ENCODE data around the gene FBXW10.
"Not testable (repeated sequence)": the region's sequence is repeated elsewhere in the genome, so short reads cannot be mapped to it uniquely, and the experiment has no call there.

Gene FBXW10

DNA sequence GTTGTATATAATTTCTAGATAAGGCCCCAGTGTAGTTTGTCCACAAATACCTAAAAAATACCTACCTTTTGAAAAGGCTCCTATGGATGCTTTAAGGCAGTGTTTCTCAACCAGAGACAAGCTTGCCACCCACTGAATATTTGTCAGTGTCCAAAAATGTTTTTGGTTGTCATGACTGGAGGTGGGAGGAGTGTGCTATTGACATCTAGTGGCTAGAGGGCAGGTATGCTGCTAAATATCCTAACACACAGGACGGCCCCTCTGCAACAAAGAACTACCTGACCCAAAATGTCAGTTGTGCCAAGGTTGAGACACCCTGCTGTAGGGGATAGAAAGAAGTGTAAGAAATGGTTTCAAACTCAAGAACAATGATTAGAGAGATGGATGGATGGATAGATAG, 47.5 kb downstream of the FBXW10 start:
- DNase-seq (ENCODE audit: low read depth), result not testable (repeated sequence)

GRCh38 chr17:18794841-18795240, 51.0 kb downstream of the FBXW10 start:
- not testable (repeated sequence) for H3K4me3 ChIP-seq (ENCODE audit: low read length); DNase-seq (ENCODE audit: low read depth)

More for the DNA sequence above, 47.5 kb downstream of the FBXW10 start:
- H3K4me3 ChIP-seq (ENCODE audit: low read length), result not testable (repeated sequence)
- peak; percentile 31 for TF ChIP-seq CTCF (IDR thresholded peaks at IDR 0.05; ENCODE audit: insufficient read depth, low read depth, low read length, missing control alignments)

GRCh38 chr17:18796887-18797286, 53.0 kb downstream of the FBXW10 start:
- DNase-seq (ENCODE audit: low read depth); H3K4me3 ChIP-seq (ENCODE audit: low read length): not testable (repeated sequence)

GRCh38 chr17:18803458-18804245, 59.8 kb downstream of the FBXW10 start:
- not testable (repeated sequence) for DNase-seq (ENCODE audit: low read depth); H3K4me3 ChIP-seq (ENCODE audit: low read length)

DNA sequence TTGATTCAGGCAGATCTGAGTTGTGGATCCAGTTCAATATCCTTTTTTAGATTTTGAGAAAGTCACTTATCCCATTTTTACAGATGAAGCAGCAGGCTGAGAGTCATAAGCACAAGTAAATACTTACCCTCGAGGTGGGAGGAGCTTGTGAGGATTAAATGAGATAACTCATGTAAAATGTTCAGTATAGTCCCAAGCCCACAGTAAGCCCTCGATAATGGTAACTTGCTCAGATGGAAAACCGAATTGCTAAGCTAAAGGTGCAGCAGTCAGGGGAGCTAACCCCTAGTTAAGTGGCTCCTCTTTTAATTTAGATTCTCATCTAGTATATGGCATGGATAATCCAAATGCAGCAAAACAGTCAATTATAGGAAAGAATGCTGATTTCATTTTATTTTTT, 72.1 kb downstream of the FBXW10 start:
- DNase-seq (ENCODE audit: low read depth); H3K4me3 ChIP-seq (ENCODE audit: low read length): not testable (repeated sequence)

GRCh38 chr17:18816489-18817371, 72.9 kb downstream of the FBXW10 start:
- not testable (repeated sequence) for H3K4me3 ChIP-seq (ENCODE audit: low read length)
- DNase-seq (ENCODE audit: low read depth), result peak; percentile 69
- peak; percentile 57 for TF ChIP-seq CTCF (IDR thresholded peaks at IDR 0.05; ENCODE audit: insufficient read depth, low read depth, low read length, missing control alignments)

- not testable (repeated sequence) for H3K4me3 ChIP-seq (ENCODE audit: low read length); DNase-seq (ENCODE audit: low read depth)
Measured at GRCh38 chr17:18821430-18821829, 77.6 kb downstream of the FBXW10 start.

GRCh38 chr17:18827613-18828012, 83.8 kb downstream of the FBXW10 start:
- not testable (repeated sequence) for H3K4me3 ChIP-seq (ENCODE audit: low read length); DNase-seq (ENCODE audit: low read depth)

Data from epithelial cell of esophagus (primary cell).